ENCODE data around the gene MRPS31.

Gene MRPS31

GRCh38 chr13:40770934-40771618 is at the start of gene MRPS31:
TSS of gene MRPS31 (minus strand) at chr13:40771190. CDS start at chr13:40771136, 54 bp downstream.
- H3K9me3 ChIP-seq = no peaks in the 10 kb centered on the region
- peaks cover 14% of the 10 kb centered on the region for H3K36me3 ChIP-seq
- no peak for TF ChIP-seq Cebpa-rat (IDR thresholded peaks at IDR 0.05)
- no peaks in the 10 kb centered on the region for H3K27me3 ChIP-seq
- H3K9ac ChIP-seq = peak within 1 kb of the TSS; percentile 96
- H3K4me2 ChIP-seq = peak within 1 kb of the TSS; percentile 97
- H3K27ac ChIP-seq = peak within 1 kb of the TSS; percentile 92
- no peaks in the 10 kb centered on the region; the same call in 1 of the 2 replicates for H4K20me1 ChIP-seq
- H3K4me1 ChIP-seq = peaks cover 18% of the 10 kb centered on the region
- peak within 1 kb of the TSS; percentile 94 for H3K4me3 ChIP-seq

DNA sequence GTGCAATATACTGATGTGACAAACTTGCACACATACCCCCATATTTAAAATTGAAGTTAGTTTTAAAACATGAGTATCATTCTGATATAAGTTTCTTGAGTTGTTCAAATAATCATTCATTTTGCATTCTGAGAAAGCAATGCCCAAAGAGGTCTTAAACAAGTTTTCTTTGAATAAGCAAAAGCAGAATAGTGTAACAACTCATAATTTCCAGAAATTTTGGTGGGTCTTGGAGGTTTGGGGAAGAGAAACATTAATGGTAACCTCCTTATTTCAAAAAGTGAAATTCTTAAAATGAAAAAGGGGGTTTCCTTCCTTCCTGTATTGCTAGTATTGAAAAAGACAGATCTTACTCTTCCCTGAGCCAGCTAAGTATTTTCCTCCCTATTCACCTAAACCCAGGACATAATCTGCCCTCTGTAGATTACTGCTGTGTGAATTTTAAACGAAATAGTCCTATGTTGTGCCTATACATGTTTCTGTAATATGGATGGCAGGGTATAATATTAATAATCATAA is 48.9 kb upstream of the MRPS31 start:
- H3K4me2 ChIP-seq = no peak overlapping the region

DNA sequence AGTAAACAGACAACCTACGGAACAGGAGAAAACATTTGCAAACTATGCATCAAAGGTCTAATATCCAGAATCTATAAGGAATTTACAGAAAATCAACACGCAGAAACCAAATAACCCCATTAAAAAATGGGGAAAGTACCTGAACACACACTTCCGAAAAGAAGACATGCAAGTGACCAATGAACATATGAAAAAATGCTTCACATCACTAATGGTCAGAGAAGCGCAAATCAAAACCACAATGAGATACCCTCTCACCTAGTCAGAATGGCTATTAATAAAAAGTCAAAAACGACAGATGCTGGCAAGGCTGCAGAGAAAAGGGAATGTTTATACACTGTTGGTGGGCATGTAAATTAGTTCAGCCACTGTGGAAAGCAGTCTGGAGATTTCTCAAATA is 47.9 kb upstream of the MRPS31 start:
- Histone ChIP-seq H3K9me3 (peaks cover 12% of the 10 kb centered on the region; the same call in 1 of the 2 replicates), H4K20me1 (no peaks in the 10 kb centered on the region), H3K4me3 (no peak overlapping the region), H3K9ac (no peak overlapping the region), H3K27me3 (no peaks in the 10 kb centered on the region), H3K27ac (no peak overlapping the region), H3K36me3 (peaks cover under 1% of the 10 kb centered on the region; the same call in 1 of the 2 replicates), H3K4me1 (no peaks in the 10 kb centered on the region), H3K4me2 (no peak overlapping the region)
- no peak for TF ChIP-seq Cebpa-rat (IDR thresholded peaks at IDR 0.05)

More for the DNA sequence above, 48.9 kb upstream of the MRPS31 start:
- H3K27ac ChIP-seq = no peak overlapping the region
- H4K20me1 ChIP-seq = no peaks in the 10 kb centered on the region
- no peak overlapping the region for H3K9ac ChIP-seq
- H3K4me3 ChIP-seq = no peak overlapping the region
- no peaks in the 10 kb centered on the region for H3K4me1 ChIP-seq
- no peak for TF ChIP-seq Cebpa-rat (IDR thresholded peaks at IDR 0.05)
- H3K9me3 ChIP-seq = peaks cover 12% of the 10 kb centered on the region; the same call in 1 of the 2 replicates
- no peaks in the 10 kb centered on the region for H3K36me3 ChIP-seq
- no peaks in the 10 kb centered on the region for H3K27me3 ChIP-seq

GRCh38 chr13:40814803-40815202 is 43.8 kb upstream of the MRPS31 start:
- H3K9me3 ChIP-seq = peaks cover 12% of the 10 kb centered on the region; the same call in 1 of the 2 replicates
- H3K27me3 ChIP-seq = no peaks in the 10 kb centered on the region
- no peak overlapping the region for H3K4me3 ChIP-seq
- TF ChIP-seq Cebpa-rat (IDR thresholded peaks at IDR 0.05) = no peak
- no peak overlapping the region for H3K4me2 ChIP-seq
- H4K20me1 ChIP-seq = no peaks in the 10 kb centered on the region
- peaks cover 27% of the 10 kb centered on the region for H3K36me3 ChIP-seq
- H3K27ac ChIP-seq = no peak overlapping the region
- no peak overlapping the region for H3K9ac ChIP-seq
- peaks cover 9% of the 10 kb centered on the region for H3K4me1 ChIP-seq

- H3K27ac ChIP-seq = no peak overlapping the region; the same call in 1 of the 2 replicates
- H3K36me3 ChIP-seq = peaks cover 37% of the 10 kb centered on the region
- TF ChIP-seq Cebpa-rat (IDR thresholded peaks at IDR 0.05) = no peak
- no peak overlapping the region for H3K4me2 ChIP-seq
- no peaks in the 10 kb centered on the region for H3K27me3 ChIP-seq
- peaks cover 12% of the 10 kb centered on the region; the same call in 1 of the 2 replicates for H3K9me3 ChIP-seq
- peaks cover 9% of the 10 kb centered on the region for H3K4me1 ChIP-seq
- H4K20me1 ChIP-seq = no peaks in the 10 kb centered on the region
- H3K4me3 ChIP-seq = no peak overlapping the region
- H3K9ac ChIP-seq = no peak overlapping the region
These were observed 42.9 kb upstream of the MRPS31 start for GRCh38 chr13:40813667-40814454.

DNA sequence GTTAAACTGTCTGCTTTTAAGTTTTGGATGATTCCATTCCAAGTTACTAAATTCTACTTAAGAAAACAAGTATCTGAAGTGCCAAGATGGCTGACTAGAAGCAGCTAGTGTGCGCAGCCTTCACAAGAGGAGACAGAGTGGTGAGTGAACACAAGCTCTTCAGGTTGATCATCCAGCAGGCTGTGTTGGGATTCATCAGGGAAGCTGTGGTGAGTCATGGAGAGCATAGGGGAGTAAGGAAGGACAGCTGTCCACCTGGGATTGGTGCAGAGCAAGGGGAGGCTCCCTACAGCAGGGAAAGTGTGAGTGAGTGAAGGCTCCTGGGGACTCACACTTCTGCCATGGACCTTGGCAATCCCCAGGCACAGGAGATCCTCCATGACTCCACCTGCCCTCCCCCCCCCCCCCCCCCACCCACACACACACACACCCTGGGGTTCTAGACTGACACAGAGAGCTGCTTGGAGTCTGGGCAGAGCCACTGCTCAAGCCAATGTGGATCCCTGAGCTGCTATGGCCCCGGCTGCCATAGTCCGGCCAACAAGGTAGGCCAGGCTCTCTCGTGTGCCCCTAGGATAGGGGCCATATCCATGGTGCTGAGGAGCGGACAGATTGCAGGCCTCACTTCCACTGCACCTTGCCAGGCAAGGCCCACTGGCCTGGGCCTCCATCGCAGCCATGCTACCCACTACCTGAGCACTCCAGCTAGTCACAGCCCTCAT is 41.9 kb upstream of the MRPS31 start:
- peaks cover 46% of the 10 kb centered on the region for H3K36me3 ChIP-seq
- H3K4me2 ChIP-seq = no peak overlapping the region
- H3K4me1 ChIP-seq = peaks cover 9% of the 10 kb centered on the region
- no peak overlapping the region for H3K9ac ChIP-seq
- no peaks in the 10 kb centered on the region for H3K27me3 ChIP-seq
- peaks cover 12% of the 10 kb centered on the region; the same call in 1 of the 2 replicates for H3K9me3 ChIP-seq
- H4K20me1 ChIP-seq = no peaks in the 10 kb centered on the region
- H3K27ac ChIP-seq = no peak overlapping the region
- no peak overlapping the region for H3K4me3 ChIP-seq
- no peak for TF ChIP-seq Cebpa-rat (IDR thresholded peaks at IDR 0.05)

GRCh38 chr13:40812102-40812501 is 41.1 kb upstream of the MRPS31 start:
- H3K4me3 ChIP-seq = no peak overlapping the region
- no peak overlapping the region for H3K9ac ChIP-seq
- H3K4me1 ChIP-seq = peaks cover 9% of the 10 kb centered on the region
- peaks cover 54% of the 10 kb centered on the region for H3K36me3 ChIP-seq
- no peaks in the 10 kb centered on the region for H4K20me1 ChIP-seq
- TF ChIP-seq Cebpa-rat (IDR thresholded peaks at IDR 0.05) = no peak
- no peaks in the 10 kb centered on the region for H3K27me3 ChIP-seq
- peaks cover 12% of the 10 kb centered on the region; the same call in 1 of the 2 replicates for H3K9me3 ChIP-seq
- no peak overlapping the region for H3K27ac ChIP-seq
- peak overlapping the region; percentile 33 for H3K4me2 ChIP-seq

GRCh38 chr13:40809471-40809870 is 38.5 kb upstream of the MRPS31 start:
- H3K9ac ChIP-seq = no peak overlapping the region
- no peak overlapping the region for H3K27ac ChIP-seq
- no peaks in the 10 kb centered on the region for H3K9me3 ChIP-seq
- H4K20me1 ChIP-seq = no peaks in the 10 kb centered on the region
- no peak overlapping the region for H3K4me3 ChIP-seq
- no peak for TF ChIP-seq Cebpa-rat (IDR thresholded peaks at IDR 0.05)
- H3K4me2 ChIP-seq = no peak overlapping the region
- H3K4me1 ChIP-seq = peaks cover 9% of the 10 kb centered on the region
- H3K27me3 ChIP-seq = no peaks in the 10 kb centered on the region
- H3K36me3 ChIP-seq = peaks cover 79% of the 10 kb centered on the region

DNA sequence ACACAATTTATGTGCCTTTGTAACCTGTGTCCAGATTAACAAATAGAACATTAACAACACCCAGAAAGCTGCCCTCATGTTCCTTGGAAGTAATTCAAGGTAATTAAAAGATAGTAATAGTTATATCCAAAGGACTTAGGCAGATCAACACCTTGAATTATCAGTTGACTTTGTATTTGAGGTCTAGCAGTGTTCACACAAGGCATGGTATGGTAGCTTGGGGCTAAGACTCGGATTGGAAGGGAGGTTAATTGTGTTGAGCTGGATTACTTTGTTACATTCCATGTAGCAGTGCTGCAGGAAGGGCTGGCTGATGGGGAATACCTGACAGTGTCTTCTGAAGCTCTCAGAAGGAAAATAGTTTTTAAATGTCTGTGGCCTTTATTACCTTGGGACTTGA is 35.3 kb upstream of the MRPS31 start:
- Histone ChIP-seq H3K4me2 (no peak overlapping the region), H3K9me3 (no peaks in the 10 kb centered on the region), H3K27me3 (no peaks in the 10 kb centered on the region), H4K20me1 (no peaks in the 10 kb centered on the region), H3K27ac (no peak overlapping the region), H3K9ac (no peak overlapping the region), H3K4me3 (no peak overlapping the region), H3K4me1 (no peaks in the 10 kb centered on the region), H3K36me3 (peaks cover 93% of the 10 kb centered on the region)
- no peak for TF ChIP-seq Cebpa-rat (IDR thresholded peaks at IDR 0.05)
